HCT116 (cell line): ENCODE results near the gene BRMS1L. TPM values are rescaled to one million over a fixed set of nuclear protein-coding genes. Genes with fewer than 3 reads are reported as not detected.

Experiments used
- ATAC-seq: fragments of 200-7000 bp; cut with Tn5 transposase; 2 replicates; pipeline ENCODE4 v1.9.1; 2020; ENCODE audit warnings: mild to moderate bottlenecking, moderate library complexity
- BruUV-seq: library from RNA; stranded (reverse); fragments of 400-500 nt; replicated peaks from 2 replicates; lab custom pipeline; 2021; lab: Mats Ljungman, UMichigan
- CTCF ChIA-PET: fragments of 300-600 bp; sonication (Branson Sonifier 250); formaldehyde crosslinking; loops from one replicate; lab custom pipeline; 2021; ENCODE audit warnings: antibody characterized with exemption; lab: Charles Lee
- POLR2A ChIA-PET: fragments of 300-600, 350-600 bp; sonication (Branson Sonifier 250); formaldehyde crosslinking; loops from one replicate; lab custom pipeline; 2021; ENCODE audit warnings: antibody characterized with exemption; lab: Charles Lee
- RAD21 ChIA-PET, 2 experiments: fragments of 300-600 bp; sonication (Branson Sonifier 250); formaldehyde crosslinking; loops; one replicate each; lab custom pipeline; 2023; ENCODE audit warnings: low total read pairs in 2 of 2; ENCODE audit not compliant: uncharacterized antibody in 2 of 2, unreplicated experiment in 2 of 2, low non-redundant PET in 1 of 2; lab: Charles Lee
- DNase-seq: peaks from one replicate; pipeline ENCODE4 v3.0.0-alpha.2; 2010; ENCODE audit warnings: low read depth, low spot score
- H2AFZ ChIP-seq: fragments of 200-600 bp; shearing (Covaris generic), sonication (generic); 2 replicates; pipeline ENCODE4 v1.6.1; 2017; ENCODE audit warnings: low read depth, mixed run types, mixed read lengths, antibody characterized with exemption, low read length; ENCODE audit not compliant: poor library complexity, severe bottlenecking
- H3K27ac ChIP-seq: 2 replicates; pipeline ENCODE4 v1.5.1; 2012; ENCODE audit warnings: low read depth, low read length
- H3K27me3 ChIP-seq: fragments of 200-600 bp; sonication (generic); 2 replicates; pipeline ENCODE4 v1.6.1; 2016; ENCODE audit warnings: mixed run types, low read length, mixed read lengths; ENCODE audit not compliant: insufficient read depth
- H3K36me3 ChIP-seq, 2 experiments: fragments of 200-500 bp in 1 of 2; fragments of 200-600 bp in 1 of 2; sonication (Bioruptor generic) in 1 of 2; sonication (generic) in 1 of 2; 2 replicates each; pipeline versions ENCODE4 v1.5.1 to v1.6.1; 2014 to 2016; ENCODE audit warnings: low read length in 2 of 2, inconsistent platforms in 1 of 2, mixed read lengths in 1 of 2, mixed run types in 1 of 2; ENCODE audit not compliant: insufficient read depth in 2 of 2, control insufficient read depth in 1 of 2
- H3K4me1 ChIP-seq, 2 experiments: fragments of 200-600 bp in 1 of 2; sonication (generic) in 1 of 2; 2 replicates each; pipeline versions ENCODE4 v1.5.1 to v1.6.1; 2012 to 2017; ENCODE audit warnings: low read length in 2 of 2, inconsistent platforms in 1 of 2, mild to moderate bottlenecking in 1 of 2, mixed read lengths in 1 of 2, mixed run types in 1 of 2, moderate library complexity in 1 of 2; ENCODE audit not compliant: insufficient read depth in 2 of 2, control insufficient read depth in 1 of 2
- H3K4me2 ChIP-seq: fragments of 200-600 bp; sonication (generic); 2 replicates; pipeline ENCODE4 v1.6.1; 2017; ENCODE audit warnings: mixed run types, low read length, mixed read lengths
- H3K4me3 ChIP-seq, 2 experiments: fragments of 200-600 bp in 1 of 2; sonication (generic) in 1 of 2; replicated peaks in 1 of 2; 2 replicates each; pipeline ENCODE4 v1.5.1; 2011 to 2016; ENCODE audit warnings: low read length in 2 of 2, control low read depth in 1 of 2, low read depth in 1 of 2, mild to moderate bottlenecking in 1 of 2, mixed read lengths in 1 of 2, mixed run types in 1 of 2
- H3K79me2 ChIP-seq: fragments of 200-600 bp; sonication (generic); 2 replicates; pipeline ENCODE4 v1.6.1; 2017; ENCODE audit warnings: mild to moderate bottlenecking, mixed run types, low read length, moderate library complexity, mixed read lengths; ENCODE audit not compliant: insufficient read depth
- H3K9ac ChIP-seq: fragments of 200-600 bp; sonication (generic); 2 replicates; pipeline ENCODE4 v1.6.1; 2016; ENCODE audit warnings: low read length, mixed read lengths
- H3K9me2 ChIP-seq: fragments of 200-600 bp; sonication (generic), shearing (Covaris generic); 2 replicates; pipeline ENCODE4 v1.6.1; 2017; ENCODE audit warnings: mixed run types, mild to moderate bottlenecking, moderate library complexity; ENCODE audit not compliant: insufficient read depth
- H3K9me3 ChIP-seq, 2 experiments: fragments of 200-500 bp in 1 of 2; fragments of 200-600 bp in 1 of 2; sonication (Bioruptor generic) in 1 of 2; sonication (generic) in 1 of 2; 2 replicates each; pipeline ENCODE4 v1.6.1; 2014 to 2017; ENCODE audit warnings: low read length in 2 of 2, mixed read lengths in 2 of 2, inconsistent platforms in 1 of 2, low read depth in 1 of 2, mild to moderate bottlenecking in 1 of 2, mixed run types in 1 of 2, moderate library complexity in 1 of 2; ENCODE audit not compliant: control insufficient read depth in 1 of 2, insufficient read depth in 1 of 2
- H4K20me1 ChIP-seq: fragments of 200-600 bp; sonication (generic), shearing (Covaris generic); 2 replicates; pipeline ENCODE4 v1.6.1; 2017; ENCODE audit warnings: mixed run types, mild to moderate bottlenecking, moderate library complexity; ENCODE audit not compliant: insufficient read depth
- ATF3 ChIP-seq: IDR thresholded peaks from 2 replicates; pipeline ENCODE4 v1.6.1; 2012
- CBX3 ChIP-seq: IDR thresholded peaks from 2 replicates; pipeline ENCODE4 v1.6.1; 2012; ENCODE audit warnings: low read depth
- CEBPB ChIP-seq: IDR thresholded peaks from 2 replicates; pipeline ENCODE4 v1.6.1; 2012; ENCODE audit warnings: low read depth
- EGR1 ChIP-seq: IDR thresholded peaks from 2 replicates; pipeline ENCODE4 v1.6.1; 2012; ENCODE audit warnings: low read depth
- EZH2 ChIP-seq: fragments of 200-600 bp; sonication (generic); IDR thresholded peaks from 2 replicates; pipeline ENCODE4 v1.6.1; 2017; ENCODE audit warnings: antibody characterized with exemption, mixed run types
- FOSL1 ChIP-seq: IDR thresholded peaks from 2 replicates; pipeline ENCODE4 v1.6.1; 2012; ENCODE audit warnings: low read depth
- JUND ChIP-seq: IDR thresholded peaks from 2 replicates; pipeline ENCODE4 v1.6.1; 2012
- POLR2AphosphoS5 ChIP-seq: IDR thresholded peaks from 2 replicates; pipeline ENCODE4 v1.6.1; 2011; ENCODE audit warnings: mild to moderate bottlenecking, low read depth, low read length, moderate library complexity
- RAD21 ChIP-seq: IDR thresholded peaks from 2 replicates; pipeline ENCODE4 v1.6.1; 2012; ENCODE audit warnings: low read depth, mild to moderate bottlenecking
- SP1 ChIP-seq: IDR thresholded peaks from 2 replicates; pipeline ENCODE4 v1.6.1; 2012; ENCODE audit warnings: low read depth
- TCF7L2 ChIP-seq: IDR thresholded peaks from 2 replicates; pipeline ENCODE4 v1.7.0; 2011; ENCODE audit warnings: borderline replicate concordance, inconsistent platforms; ENCODE audit not compliant: insufficient read depth, insufficient read length; ENCODE audit errors: extremely low read depth
- YY1 ChIP-seq: IDR thresholded peaks from 2 replicates; pipeline ENCODE4 v1.6.1; 2011; ENCODE audit warnings: low read length, low read depth, moderate library complexity, mild to moderate bottlenecking; ENCODE audit not compliant: insufficient replicate concordance; ENCODE audit errors: extremely low read depth
- ZFX ChIP-seq: fragments of 450-650 bp; IDR thresholded peaks from 2 replicates; pipeline ENCODE4 v1.6.1; 2017
- intact Hi-C: fragments of 100-400 bp; cut with micrococcal nuclease; formaldehyde crosslinking; loops from 2 replicates; pipeline ENCODE4 v1.10.0; 2022
- total RNA-seq: library from RNA; stranded (reverse); gene quantifications from one replicate; pipeline ENCODE4 v1.2.1, GENCODE V29; 2021; ENCODE audit not compliant: unreplicated experiment
- TF ChIP-seq, protein P1 (sequence below): IDR thresholded peaks from 2 replicates; pipeline ENCODE4 v1.6.1; 2011; ENCODE audit warnings: mild to moderate bottlenecking, low read length, moderate library complexity; ENCODE audit not compliant: insufficient replicate concordance; ENCODE audit errors: extremely low read depth
- TF ChIP-seq, protein P2 (sequence below): IDR thresholded peaks from 2 replicates; pipeline ENCODE4 v1.6.1; 2012; ENCODE audit warnings: low read depth

Gene BRMS1L
- total RNA-seq, 1 experiment from 2014 or later = 6.2 TPM

- H3K27ac ChIP-seq = no peak overlapping the region
- no peak overlapping the region for H3K9ac ChIP-seq
- DNase-seq = no peak
- no peak for ATAC-seq
- BruUV-seq = no TSS peak
- CTCF ChIA-PET = no interaction called here
- no peak overlapping the region for H3K4me2 ChIP-seq
- RAD21 ChIA-PET = no interaction called here
- H3K27me3 ChIP-seq = no peaks in the 10 kb centered on the region
- no peaks in the 10 kb centered on the region for H4K20me1 ChIP-seq
- no peak overlapping the region for H2AFZ ChIP-seq
- intact Hi-C loops = no loop called here
- no peaks in the 10 kb centered on the region for H3K79me2 ChIP-seq
- no peaks in the 10 kb centered on the region for H3K9me3 ChIP-seq
- POLR2A ChIA-PET = no interaction called here
- no peaks in the 10 kb centered on the region for H3K9me2 ChIP-seq
- H3K4me3 ChIP-seq = no peak overlapping the region
- TF ChIP-seq ZFX (no peak), CBX3 (no peak), SP1 (no peak), EGR1 (no peak), FOSL1 (no peak), CEBPB (no peak), ATF3 (no peak), POLR2AphosphoS5 (no peak), JUND (no peak), YY1 (no peak), RAD21 (no peak), EZH2 (no peak), TCF7L2 (no peak)
- TF ChIP-seq, protein P1, sequence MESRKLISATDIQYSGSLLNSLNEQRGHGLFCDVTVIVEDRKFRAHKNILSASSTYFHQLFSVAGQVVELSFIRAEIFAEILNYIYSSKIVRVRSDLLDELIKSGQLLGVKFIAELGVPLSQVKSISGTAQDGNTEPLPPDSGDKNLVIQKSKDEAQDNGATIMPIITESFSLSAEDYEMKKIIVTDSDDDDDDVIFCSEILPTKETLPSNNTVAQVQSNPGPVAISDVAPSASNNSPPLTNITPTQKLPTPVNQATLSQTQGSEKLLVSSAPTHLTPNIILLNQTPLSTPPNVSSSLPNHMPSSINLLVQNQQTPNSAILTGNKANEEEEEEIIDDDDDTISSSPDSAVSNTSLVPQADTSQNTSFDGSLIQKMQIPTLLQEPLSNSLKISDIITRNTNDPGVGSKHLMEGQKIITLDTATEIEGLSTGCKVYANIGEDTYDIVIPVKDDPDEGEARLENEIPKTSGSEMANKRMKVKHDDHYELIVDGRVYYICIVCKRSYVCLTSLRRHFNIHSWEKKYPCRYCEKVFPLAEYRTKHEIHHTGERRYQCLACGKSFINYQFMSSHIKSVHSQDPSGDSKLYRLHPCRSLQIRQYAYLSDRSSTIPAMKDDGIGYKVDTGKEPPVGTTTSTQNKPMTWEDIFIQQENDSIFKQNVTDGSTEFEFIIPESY = no peak
- TF ChIP-seq, protein P2, sequence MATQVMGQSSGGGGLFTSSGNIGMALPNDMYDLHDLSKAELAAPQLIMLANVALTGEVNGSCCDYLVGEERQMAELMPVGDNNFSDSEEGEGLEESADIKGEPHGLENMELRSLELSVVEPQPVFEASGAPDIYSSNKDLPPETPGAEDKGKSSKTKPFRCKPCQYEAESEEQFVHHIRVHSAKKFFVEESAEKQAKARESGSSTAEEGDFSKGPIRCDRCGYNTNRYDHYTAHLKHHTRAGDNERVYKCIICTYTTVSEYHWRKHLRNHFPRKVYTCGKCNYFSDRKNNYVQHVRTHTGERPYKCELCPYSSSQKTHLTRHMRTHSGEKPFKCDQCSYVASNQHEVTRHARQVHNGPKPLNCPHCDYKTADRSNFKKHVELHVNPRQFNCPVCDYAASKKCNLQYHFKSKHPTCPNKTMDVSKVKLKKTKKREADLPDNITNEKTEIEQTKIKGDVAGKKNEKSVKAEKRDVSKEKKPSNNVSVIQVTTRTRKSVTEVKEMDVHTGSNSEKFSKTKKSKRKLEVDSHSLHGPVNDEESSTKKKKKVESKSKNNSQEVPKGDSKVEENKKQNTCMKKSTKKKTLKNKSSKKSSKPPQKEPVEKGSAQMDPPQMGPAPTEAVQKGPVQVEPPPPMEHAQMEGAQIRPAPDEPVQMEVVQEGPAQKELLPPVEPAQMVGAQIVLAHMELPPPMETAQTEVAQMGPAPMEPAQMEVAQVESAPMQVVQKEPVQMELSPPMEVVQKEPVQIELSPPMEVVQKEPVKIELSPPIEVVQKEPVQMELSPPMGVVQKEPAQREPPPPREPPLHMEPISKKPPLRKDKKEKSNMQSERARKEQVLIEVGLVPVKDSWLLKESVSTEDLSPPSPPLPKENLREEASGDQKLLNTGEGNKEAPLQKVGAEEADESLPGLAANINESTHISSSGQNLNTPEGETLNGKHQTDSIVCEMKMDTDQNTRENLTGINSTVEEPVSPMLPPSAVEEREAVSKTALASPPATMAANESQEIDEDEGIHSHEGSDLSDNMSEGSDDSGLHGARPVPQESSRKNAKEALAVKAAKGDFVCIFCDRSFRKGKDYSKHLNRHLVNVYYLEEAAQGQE = no peak
- H3K36me3 ChIP-seq = no peaks in the 10 kb centered on the region
- H3K4me1 ChIP-seq = no peaks in the 10 kb centered on the region
These were observed 89.0 kb downstream of the BRMS1L start for GRCh38 chr14:35915185-35915584.
